A673 (cell line): ENCODE results near the gene IGSF6.

Source experiments
- EZH2 ChIP-seq: fragments of 200-600 bp; sonication (generic); IDR thresholded peaks from 2 replicates; pipeline ENCODE4 v1.6.1; 2017; ENCODE audit warnings: borderline replicate concordance, low read depth, mild to moderate bottlenecking, mixed read lengths, antibody characterized with exemption, low read length; ENCODE audit not compliant: poor library complexity, severe bottlenecking
- TF ChIP-seq, protein P1 (sequence below): fragments of 300-800, 200-600 bp; sonication (generic); conservative IDR thresholded peaks from 2 replicates; pipeline ENCODE4 v1.5.1; 2017; ENCODE audit warnings: low read depth, mild to moderate bottlenecking, antibody characterized with exemption, low read length, moderate library complexity, mixed read lengths

DNA sequence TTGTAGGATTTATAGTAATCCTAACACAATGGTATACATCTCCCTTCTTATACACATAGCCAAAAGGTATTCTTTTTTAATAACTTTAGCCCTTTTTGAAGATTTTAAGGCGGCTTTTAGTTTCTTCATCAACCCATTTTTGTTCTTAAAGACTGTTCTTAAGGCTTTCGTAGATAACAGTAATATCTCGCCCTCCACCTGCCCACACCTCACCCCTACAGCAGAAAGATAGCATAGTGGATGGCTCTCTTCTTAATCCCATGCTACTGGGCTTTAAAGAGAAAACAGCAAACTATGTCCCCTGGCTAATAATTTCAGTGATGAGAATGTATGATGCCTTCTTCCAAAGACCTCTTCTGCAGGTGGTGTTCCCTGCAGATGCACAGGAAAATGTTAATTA is 8.6 kb downstream of the IGSF6 start:
- TF ChIP-seq, protein P1, sequence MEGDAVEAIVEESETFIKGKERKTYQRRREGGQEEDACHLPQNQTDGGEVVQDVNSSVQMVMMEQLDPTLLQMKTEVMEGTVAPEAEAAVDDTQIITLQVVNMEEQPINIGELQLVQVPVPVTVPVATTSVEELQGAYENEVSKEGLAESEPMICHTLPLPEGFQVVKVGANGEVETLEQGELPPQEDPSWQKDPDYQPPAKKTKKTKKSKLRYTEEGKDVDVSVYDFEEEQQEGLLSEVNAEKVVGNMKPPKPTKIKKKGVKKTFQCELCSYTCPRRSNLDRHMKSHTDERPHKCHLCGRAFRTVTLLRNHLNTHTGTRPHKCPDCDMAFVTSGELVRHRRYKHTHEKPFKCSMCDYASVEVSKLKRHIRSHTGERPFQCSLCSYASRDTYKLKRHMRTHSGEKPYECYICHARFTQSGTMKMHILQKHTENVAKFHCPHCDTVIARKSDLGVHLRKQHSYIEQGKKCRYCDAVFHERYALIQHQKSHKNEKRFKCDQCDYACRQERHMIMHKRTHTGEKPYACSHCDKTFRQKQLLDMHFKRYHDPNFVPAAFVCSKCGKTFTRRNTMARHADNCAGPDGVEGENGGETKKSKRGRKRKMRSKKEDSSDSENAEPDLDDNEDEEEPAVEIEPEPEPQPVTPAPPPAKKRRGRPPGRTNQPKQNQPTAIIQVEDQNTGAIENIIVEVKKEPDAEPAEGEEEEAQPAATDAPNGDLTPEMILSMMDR = no peak
- no peak for TF ChIP-seq EZH2
